Spleen (tissue), 7 donors: Measurements from ENCODE around the gene WDFY4.

Source experiments
- CTCF ChIP-seq, 11 experiments: fragments of 200-600 bp in 7 of 11; fragments of 450-650 bp in 4 of 11; sonication (generic) in 4 of 11; IDR thresholded peaks in 8 of 11; conservative IDR thresholded peaks in 3 of 11; 1 replicate in 7 of 11; 2 replicates in 4 of 11; pipeline versions ENCODE4 v1.4.0 to v1.8.0; 2016 to 2021; ENCODE audit warnings: antibody characterized with exemption in 11 of 11, inconsistent platforms in 4 of 11, mild to moderate bottlenecking in 1 of 11
- POLR2A ChIP-seq, 3 donors: fragments of 450-650 bp; IDR thresholded peaks; one replicate each; pipeline ENCODE4 v1.5.1; 2017; ENCODE audit warnings: antibody characterized with exemption in 3 of 3, mild to moderate bottlenecking in 1 of 3
- POLR2AphosphoS5 ChIP-seq, 3 donors: sonication (generic); formaldehyde crosslinking; IDR thresholded peaks; one replicate each; pipeline ENCODE4 v1.5.1; 2017; ENCODE audit warnings: antibody characterized with exemption in 3 of 3
- donor health status: DM: no; HTN: no; CAD: no; lungs with moderate emphysema.
- donor health status: DM: no; HTN: no; CAD: no.
- donor health status: DM: no; HTN: no; CAD: no.

DNA sequence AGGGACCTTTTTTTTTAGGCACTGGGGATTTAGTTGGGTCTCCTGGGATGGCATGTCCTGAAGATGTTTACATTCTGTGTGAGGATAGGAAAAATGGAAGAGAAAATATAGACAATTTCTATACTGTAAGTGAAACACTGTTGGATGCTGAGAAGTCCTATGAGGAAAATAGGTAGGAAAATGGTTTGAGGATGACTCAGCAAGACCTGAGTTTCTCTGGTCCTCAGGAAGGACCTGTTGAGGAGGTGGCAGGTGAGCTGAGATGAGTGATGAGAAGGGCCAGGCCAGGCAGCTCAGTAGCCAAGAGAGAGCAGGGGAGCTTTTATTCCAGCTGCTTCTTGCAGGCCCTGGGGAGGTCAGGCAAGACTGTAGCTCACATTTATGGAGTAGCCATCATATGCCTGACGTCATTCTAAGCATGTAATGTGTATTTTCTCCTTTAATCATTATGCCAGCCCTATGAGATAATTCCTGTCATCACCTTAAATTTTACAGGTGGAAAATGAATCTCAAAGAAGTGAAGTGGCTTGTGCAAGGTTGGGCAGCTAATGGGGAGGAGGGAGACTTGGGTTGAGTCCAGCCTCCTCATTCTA, 274.0 kb downstream of the WDFY4 start:
- TF ChIP-seq POLR2A (IDR thresholded peaks at IDR 0.05) (no peak), CTCF (IDR thresholded peaks at IDR 0.05 in 8 of 11, conservative IDR thresholded peaks at IDR 0.05 in 3 of 11) (no peak), POLR2AphosphoS5 (IDR thresholded peaks at IDR 0.05) (no peak)
